GM21360 (cell line): ENCODE results near the gene COPS3.
A peak's percentile ranks its signal among the peaks of the same experiment; 100 is the strongest.

Experiments
- ATAC-seq: cut with Tn5 transposase; IDR thresholded peaks from one replicate; pipeline ENCODE4 v1.9.1; 2021; ENCODE audit warnings: mild to moderate bottlenecking, moderate library complexity; ENCODE audit not compliant: unreplicated experiment

The COPS3 gene

DNA sequence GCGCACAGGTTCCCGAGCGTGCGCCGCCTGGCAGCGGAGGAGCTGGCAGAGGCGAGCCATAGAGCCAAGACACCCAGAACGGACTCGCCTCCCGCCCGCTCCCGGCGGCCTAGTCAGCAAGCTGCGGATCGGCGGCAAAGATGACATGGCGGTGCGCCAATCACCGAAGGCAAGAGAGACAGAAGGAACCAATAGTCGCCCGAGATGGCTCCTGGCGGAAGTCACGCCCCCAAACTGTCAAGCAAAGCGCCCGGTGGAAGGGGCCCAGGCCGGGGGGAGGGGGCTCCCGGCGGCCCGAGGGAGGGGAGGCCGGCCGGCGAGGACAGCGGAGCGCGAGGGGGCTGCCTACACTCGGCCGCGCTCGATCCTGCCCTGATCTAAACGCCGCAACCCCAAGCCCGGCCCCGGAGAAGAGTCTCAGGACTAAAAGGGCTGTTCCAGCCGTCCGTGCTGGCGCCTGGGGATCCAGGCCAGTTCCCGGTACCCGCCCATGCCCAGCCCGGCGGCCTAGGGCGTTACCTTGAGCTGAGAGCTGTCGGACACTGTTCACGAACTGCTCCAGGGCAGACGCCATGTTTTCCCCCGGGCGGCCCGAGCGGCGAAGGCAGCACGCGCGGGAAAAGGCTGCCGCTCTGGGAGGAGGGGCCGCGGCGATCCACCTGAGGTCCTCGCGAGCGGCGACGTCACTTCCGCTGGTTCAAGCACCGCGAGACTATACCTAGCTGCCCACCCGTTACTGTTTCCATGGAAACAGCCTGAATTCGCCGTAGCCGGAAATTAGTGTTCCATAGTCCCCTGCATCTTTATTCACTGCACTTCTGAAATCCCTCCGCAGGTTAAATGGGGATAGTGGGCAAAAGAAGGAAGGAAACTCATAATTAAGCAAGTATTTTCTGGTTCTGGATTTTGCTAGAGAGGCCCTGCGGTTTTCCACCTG is at the start of gene COPS3:
COPS3 (minus strand) TSS at position 634 of the 937 bp plus-strand sequence; CDS start at position 574, 60 bp downstream.
- ATAC-seq, result peak; percentile 80

DNA sequence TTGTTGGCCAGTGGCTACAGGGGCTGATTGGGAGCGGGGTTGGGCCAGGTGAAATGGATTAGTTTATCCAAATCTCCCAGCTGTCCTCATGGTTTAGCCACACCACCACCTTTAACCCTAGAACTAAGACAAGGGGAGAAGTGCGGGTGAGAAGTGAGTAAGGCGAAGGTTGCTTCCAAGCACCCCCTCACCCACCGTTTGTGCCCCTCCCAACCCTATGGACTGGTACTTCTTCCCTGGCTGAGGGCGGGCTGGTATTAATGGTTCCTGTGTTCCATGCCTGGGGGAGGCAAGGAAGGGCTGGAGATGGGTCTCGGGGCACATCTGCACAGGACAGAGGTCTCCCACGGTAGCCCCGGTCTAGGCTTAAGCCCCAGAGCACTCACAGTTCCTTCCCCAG is 47.2 kb upstream of the COPS3 start:
- ATAC-seq, result no peak

DNA sequence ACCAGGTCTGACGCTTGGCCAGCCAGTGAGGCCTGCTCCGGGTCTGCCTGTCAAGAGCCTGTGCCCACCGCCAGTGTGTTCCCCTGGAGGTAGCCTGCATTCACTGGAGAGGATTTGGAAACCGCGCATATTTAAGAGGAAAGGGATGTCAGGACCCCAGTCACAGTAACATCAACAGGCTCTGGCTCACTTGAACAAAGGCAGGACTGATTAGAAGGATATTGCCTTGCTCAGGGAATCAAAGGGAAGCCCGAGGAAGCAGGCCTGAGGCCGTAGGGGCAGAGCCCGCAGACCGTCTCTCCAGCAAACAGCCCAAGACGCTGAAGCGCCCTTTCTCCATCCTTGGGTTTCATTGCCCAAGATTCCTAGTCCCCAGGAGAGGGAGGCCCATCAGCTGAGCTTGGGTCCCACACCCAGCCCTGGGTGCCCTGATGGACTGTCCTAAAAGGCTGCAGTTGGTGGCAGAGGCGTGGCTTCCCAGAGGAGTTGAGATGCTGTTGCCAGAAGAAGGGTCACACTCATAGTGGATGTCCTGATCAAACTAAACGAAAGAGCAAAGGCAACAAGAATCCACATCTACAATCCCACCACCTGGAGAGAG is 45.3 kb upstream of the COPS3 start:
- no peak for ATAC-seq

DNA sequence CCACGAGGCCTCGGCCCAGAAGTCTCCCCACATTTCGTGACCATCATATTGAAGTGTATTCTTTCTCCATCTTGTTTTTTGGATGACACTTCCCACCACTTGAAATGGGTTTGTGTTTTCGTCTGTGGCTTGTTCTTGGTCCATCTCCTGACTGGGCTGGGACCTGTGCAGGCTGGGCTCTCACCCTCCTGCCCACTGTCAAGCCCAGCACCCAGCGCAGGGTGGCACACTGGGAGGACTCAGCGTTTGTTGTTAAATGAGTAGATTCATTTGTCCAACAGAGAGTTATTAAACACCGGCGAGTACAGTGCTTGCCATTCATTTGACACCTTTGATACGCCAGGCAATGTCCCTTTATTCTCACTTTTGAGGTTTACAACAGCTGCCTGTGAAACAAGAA is 44.8 kb upstream of the COPS3 start:
- no peak for ATAC-seq

DNA sequence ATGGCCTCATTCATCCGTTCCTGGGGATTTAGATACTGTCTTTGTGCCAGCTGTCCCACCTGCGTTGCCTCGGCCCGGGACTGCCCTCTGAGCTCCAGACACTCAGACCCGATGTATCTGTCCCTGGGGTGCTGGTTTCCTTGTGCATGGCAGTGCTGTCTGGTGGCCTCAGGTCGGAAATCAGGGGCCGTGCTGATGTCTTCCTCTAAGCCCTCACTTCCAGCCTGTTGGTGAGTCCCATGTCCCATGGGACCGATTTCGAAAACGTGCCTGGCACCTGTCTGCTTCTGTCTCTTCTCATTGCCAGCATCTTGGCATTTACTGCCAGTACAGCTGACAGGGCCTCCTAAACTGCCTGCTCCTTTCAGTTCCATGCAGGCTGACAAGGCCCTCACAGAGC is 44.2 kb upstream of the COPS3 start:
- no peak for ATAC-seq

DNA sequence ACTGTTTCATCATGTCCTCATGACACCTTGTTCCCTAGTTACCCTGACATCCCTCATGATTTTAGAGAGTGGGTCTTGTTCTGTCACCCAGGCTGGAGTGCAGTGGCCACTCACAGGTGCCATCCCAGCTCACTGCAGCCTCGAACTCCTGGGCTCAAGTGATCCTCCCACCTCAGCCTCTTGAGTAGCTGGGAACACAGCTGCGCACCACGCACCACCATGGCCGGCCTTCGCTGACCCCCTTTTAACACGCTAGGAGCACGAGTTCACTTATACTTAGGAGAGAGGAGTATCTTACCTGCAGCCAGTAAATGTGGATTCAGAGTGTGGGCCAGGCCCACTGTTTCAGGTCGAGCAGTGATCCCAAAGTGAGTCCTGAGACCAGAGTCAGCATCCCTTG is 43.6 kb upstream of the COPS3 start:
- no peak for ATAC-seq

DNA sequence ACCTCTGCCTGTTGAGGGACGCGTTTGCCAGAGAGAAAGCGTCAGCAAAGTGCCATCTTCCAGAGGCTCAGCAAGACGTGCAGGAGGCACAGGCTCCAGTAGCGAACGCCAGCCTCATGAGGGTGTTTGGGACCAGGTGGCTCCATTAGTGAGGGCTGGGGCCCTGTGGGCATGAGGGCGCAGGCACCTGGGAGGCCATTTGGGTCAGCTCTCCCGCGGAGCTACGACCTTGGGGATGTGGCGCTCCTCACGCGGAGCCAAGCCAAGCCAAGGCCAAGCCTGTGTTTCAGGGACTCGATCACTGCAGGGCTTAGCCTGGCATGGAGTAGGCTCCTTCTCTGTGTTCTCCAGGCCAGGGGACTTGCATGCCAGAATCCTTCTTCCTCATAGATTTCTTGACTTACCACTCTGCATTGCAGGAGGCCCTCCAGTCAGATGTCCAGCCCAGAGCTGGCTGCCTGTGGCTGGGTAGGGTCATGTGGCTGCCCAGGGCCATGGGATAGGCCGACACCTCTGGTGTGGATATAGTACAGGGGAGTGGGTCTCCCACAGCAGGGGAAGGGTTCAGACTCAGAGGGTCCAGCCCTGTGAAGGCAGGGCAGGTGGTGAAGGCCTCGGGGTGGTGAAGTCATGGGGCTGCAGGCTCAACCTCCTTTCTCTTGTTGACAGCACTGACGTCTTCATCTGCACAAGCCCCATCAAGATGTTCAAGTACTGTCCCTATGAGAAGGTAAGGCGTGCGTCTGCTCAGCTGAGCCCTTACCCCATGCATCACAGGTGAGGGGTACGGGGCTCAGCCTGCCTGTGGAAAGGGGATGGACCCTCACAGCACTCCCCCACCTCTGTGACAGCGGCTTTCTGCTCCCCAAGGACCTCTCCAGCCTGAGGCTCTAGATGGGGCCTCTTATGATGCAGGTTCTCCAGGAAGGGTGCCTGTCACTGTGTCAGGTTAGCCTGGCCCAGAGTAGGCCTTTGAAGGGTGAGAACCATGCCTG is 41.8 kb upstream of the COPS3 start:
- no peak for ATAC-seq

DNA sequence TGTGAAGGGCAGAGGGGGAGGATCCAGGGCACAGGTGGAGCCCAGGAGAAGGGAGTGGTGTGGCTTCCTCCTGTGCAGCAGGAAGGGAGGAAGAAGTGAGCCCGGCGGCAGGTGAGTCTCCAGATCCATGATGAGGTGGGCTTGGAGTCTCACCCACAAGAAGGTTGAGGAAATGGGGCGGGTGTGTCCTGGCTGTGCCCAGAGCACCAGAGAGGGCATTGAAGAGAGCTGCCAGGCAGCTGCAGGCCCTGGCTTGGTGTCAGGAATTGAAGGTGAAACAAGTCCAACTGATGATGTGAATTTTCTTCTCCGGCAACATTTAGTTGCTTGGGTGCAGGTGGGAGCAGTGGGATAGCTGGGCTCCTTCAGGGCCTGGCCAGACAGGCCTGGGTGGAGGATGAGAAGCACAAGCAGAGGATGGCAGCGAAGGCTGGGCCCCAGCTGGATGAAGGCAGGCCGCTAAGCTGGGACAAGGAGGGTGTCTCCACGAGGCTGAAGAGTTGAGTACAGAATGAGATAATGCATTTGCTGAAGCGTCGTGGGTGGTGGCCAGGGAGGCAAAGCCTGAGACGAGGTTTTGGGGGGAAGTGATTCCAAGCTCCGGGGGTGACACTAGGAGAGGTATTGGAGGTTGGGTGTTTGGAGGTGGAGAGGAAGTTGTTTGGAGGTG is 40.4 kb upstream of the COPS3 start:
- no peak for ATAC-seq

DNA sequence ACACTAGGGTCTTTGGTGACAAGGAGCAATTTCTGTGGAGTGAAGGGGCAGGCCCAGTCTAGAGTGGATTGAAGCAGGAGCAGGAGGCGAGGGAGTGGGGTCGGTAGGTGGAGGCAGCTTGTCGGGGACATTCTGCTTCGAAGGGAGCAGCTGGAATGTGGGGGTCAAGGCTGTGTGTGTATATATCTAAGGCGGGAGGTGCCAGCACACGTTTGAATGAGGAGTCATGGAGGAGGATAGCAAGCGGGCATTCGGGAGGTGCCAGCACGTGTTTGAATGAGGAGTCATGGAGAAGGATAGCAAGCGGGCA is 39.8 kb upstream of the COPS3 start:
- ATAC-seq, result no peak

DNA sequence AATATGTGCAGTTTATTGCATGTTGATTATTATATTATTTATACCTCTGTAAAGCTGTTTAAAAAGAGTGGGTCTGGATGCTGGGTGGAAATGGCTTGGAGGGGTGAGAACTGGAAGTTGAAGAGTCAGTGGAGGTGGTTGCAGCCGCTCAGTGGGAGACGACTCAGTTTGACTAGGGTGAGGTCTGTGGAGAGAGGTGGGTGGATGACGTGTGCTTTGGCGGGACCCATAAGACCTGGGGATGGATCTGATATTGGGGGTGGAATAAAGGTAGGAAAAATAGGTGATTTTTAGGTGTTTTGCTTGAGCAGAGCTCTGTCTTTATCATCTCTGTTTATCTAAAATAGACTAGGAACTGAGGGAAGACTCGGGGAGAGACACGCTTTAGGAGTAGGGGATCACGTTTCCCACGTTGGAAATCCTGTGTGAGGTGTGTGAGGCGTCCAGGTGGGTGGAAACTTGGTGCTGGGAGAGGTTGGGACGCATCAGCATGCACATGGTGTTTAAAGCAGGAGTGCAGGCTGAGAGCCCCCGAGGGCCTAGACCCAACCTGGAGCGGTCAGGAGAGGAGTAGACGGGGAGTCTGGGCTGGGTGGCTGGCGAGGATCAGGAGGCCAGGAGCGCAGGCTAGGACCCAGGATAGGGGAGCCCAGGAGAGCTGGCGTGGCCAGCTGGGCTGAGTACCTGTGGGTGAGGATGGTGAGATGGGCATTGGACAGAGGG is 39.3 kb upstream of the COPS3 start:
- ATAC-seq, result no peak

DNA sequence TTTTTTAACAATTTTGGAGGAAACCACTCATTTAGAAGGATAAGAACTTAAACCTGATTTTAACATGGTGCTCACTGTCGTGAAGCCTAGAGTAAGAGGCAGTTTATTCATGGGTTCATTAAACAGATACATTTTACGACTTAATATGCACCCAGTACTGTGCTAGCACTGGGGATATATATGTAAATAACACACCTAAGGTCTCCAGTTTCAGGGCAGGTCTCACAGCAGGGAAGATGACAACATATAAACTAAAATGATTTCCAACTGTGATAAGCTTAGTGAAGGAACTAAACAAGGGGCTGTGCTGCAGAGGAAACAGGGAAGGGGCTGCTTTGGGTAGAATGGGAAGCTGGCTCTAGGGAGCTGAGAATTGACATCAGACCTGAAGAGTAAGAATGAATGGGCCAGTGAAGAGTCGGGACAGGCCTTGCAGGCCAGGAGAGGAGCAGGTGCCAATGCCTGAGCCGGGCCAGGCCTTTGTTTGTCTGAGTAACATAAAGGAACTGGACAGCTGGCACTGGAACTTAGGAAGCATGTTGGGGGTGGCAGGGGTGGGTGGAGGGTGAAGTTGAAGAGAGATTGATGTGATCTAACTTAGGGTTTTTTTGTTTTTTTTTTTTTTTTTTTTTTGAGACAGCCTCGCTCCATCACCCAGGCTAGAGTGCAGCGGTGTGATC is 34.2 kb upstream of the COPS3 start:
- no peak for ATAC-seq

DNA sequence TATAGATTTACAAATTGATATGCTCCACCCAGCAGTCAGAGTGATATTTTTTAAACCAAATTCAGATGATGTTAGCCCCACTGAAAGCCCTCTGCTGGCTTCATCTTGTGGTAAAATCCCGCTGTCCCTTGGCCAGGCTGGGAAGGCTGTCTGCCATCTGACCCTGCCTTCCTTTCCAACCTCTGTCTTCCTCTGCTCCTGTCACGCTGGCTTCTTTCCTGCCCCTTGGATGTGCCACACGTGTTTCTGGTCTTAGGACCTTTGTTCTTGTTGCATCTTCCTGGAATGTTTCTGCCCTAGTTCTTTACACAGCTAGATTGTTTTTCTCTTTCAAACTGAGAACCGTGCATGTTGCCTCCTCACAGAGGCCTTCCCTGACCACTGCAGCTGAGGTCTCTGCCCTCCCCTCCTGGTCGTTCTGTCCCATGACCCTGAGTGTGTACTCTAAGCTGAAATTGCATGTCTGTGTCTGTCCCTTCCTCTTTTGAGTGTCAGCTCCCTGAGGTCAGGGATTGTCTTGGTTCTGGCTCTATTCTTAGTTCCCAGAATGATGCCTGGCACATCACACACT is 33.5 kb upstream of the COPS3 start:
- ATAC-seq, result no peak

DNA sequence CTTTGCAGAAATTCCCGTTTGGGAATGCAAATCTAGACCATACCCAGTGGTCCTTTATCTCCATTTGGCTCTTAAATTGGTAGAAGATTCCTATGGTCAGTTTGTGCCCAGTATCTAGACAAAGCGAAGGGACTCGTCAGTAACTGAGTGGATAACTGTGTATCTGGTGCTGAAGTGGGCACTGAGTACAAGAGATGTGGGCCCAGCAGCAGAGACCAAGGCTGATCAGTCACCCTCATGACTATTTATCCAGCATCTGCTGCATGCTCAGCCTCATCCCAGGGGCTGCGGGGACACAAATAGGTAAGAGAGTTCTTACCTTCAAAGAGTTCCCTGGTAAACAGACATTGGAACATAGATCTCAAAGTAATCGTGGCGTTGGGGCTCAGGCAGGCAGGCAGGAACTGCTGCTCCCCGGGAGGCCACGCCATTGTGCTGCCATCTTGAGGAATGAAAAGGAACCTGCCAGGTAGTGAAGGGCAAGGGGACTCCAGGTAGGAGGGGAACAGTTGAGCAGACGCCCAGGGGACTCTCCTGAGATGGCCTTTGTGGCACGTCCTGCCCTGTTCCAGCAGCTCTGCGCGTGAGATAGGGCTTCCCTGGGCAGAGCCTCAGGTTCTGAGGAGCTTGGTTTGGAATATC is 32.4 kb upstream of the COPS3 start:
- no peak for ATAC-seq

DNA sequence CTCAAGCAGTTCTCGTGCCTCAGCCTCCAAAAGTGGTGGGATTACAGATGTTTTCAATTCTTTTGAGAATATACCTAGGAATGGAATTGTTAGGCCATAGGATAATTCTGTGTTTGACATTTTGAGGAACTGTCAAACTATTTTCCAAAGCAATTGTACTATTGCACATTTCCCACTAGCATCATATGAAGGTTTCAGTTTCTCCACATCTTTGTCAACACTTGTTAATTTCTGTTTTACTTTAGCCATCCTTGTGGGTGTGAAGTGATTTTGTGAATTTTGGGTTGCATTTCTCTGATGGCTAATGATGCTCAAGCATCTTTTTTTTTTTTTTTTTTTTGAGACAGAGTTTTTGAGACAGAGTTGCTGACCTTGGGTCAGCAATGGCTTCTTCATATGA is 28.3 kb upstream of the COPS3 start:
- ATAC-seq, result no peak

DNA sequence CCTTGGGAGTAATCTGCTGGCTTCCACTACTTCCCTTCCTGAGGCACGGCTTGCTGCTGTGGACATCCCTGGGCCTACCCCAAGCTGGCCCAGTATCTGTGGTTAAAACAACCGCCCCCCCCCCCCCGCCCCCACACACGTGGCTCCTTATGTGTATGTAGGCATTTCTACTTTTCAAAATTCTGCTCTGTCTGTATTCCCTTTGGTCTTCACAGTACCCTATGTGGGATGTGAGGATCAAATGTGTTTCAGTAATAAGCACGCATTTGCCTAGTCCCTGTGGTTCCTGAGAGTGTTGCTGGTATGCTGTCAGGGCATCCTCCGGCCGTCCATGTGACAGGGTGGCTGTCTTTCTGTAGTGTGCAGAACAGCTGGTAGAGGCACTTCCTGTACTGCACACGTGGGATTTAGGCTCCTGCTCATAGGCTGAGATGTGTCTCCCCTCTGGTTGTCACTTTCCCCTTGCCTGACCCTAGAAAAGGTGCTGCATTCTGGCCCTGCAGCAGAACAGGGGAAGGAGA is 24.3 kb upstream of the COPS3 start:
- peak; percentile 53 for ATAC-seq

DNA sequence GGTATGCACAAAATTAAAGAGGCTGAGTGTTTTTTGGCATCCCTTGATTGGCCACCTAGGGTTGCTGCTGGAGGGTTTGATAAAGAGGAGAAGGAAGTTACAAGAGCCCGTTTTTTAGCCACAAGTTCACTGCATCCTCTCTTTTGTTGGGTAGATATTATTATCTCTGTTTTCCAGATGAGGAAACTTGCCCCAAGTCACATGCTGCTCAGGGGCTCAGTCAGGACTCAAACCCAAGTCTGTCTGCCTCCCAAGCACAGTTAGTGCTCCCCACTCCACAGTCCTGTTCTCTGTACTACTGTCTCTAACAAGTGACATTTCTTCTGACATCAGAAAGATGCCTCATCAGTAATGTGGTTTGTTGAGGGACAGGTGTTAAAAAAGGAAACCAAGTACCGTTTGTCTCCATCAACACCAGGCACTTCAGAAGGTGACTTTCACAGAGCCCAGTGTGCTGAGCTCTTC is 23.5 kb upstream of the COPS3 start:
- no peak for ATAC-seq

DNA sequence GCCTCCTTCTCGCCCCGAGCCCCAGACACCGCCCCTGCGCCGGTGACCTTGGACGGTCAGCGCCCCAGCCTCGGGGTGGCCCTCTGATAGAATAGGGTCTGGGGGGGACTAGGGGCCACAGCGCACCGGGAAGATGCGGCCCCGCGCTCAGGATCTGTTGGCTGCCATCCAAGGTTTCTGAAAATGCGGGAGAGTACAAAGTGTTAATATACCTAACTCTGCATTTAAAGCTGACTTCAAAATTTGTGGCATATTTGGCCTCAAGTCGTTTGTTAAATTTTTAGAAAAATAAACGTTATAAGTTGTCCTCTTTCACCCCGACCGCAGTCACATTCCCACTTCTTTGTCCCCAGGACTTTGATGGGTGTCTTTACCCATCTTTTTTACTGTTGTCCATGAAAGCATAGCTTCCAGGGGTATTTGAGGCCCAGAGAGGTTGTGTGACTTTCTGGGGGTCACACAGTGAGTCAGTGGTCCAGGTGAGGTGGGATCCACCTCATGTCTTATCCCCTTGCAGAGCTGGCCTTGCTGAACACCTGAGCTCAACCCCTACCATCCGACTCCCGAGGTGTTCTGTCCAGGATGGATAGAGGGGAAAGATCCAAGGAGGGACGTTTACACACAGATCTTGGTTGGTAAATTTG is 22.9 kb upstream of the COPS3 start:
- ATAC-seq, result no peak
